Measurements from ENCODE around the gene RAD21L1. TPM values are rescaled to one million over a fixed set of nuclear protein-coding genes. Genes with fewer than 3 reads are reported as not detected.
"Not testable (repeated sequence)": the region's sequence is repeated elsewhere in the genome, so short reads cannot be mapped to it uniquely, and the experiment has no call there.

The RAD21L1 gene
- total and polyA plus RNA-seq, 10 donors: not detected

DNA sequence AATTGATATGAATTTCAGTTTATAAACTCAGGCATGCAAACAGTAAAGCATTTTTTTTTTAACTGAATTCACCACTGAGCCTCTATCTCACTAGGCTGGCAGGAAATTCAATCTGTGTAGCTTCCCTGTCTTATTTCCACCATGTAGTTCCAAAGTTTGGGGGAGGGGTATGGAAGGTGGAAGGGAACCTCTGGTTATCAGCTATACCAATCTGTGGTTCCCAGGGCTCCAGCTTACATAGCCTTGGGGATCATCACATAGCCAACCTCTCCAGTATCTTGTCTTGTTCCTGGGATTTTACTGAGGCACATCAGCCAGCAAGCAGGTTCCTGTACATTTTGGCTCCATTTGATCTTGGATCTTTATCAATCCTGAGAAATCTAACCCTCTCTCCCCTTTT lies 15.6 kb downstream of the RAD21L1 start:
- Histone ChIP-seq H3K4me1 (no peaks in the 10 kb centered on the region), H3K27ac (no peak overlapping the region), H3K9me3 (no peaks in the 10 kb centered on the region), H3K4me3 (no peak overlapping the region), H3K36me3 (no peaks in the 10 kb centered on the region), H3K27me3 (replicated peaks in 1 of 7) (peaks cover 0 to 31% (median 0%) of the 10 kb centered on the region in 7 donors)
- TF ChIP-seq POLR2A (IDR thresholded peaks at IDR 0.05) (no peak), POLR2AphosphoS5 (IDR thresholded peaks at IDR 0.05) (no peak)
- TF ChIP-seq, protein P1, sequence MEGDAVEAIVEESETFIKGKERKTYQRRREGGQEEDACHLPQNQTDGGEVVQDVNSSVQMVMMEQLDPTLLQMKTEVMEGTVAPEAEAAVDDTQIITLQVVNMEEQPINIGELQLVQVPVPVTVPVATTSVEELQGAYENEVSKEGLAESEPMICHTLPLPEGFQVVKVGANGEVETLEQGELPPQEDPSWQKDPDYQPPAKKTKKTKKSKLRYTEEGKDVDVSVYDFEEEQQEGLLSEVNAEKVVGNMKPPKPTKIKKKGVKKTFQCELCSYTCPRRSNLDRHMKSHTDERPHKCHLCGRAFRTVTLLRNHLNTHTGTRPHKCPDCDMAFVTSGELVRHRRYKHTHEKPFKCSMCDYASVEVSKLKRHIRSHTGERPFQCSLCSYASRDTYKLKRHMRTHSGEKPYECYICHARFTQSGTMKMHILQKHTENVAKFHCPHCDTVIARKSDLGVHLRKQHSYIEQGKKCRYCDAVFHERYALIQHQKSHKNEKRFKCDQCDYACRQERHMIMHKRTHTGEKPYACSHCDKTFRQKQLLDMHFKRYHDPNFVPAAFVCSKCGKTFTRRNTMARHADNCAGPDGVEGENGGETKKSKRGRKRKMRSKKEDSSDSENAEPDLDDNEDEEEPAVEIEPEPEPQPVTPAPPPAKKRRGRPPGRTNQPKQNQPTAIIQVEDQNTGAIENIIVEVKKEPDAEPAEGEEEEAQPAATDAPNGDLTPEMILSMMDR (IDR thresholded peaks at IDR 0.05 in 8 of 11, conservative IDR thresholded peaks at IDR 0.05 in 3 of 11): no peak
- DNase-seq: no peak
- intact Hi-C loops (cut with DNase I; ENCODE audit: low total_unique reads): no loop called here

DNA sequence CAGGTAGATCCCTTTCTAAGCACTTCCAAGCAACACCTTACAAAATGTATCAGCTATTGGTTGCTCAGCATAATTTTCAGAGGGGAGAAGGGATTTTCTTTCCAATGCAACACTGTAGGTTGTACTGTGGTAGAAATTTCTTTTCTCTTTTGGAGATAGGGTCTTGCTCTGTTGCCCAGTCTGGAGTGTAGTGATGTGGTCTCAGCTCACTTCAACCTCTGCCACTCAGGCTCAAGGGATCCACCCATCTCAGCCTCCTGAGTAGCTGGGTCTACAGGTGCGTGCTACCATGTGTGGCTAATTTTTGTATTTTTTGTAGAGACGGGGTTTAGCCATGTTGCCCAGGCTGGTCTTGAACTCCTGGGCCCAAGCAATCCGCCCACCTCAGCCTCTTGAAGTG lies 16.3 kb downstream of the RAD21L1 start:
- Histone ChIP-seq H3K36me3 (no peaks in the 10 kb centered on the region), H3K4me1 (no peaks in the 10 kb centered on the region), H3K27me3 (replicated peaks in 1 of 7) (peaks cover 0 to 31% (median 0%) of the 10 kb centered on the region in 7 donors), H3K27ac (no peak overlapping the region), H3K4me3 (no peak overlapping the region), H3K9me3 (no peaks in the 10 kb centered on the region)
- no peak for TF ChIP-seq POLR2AphosphoS5 (IDR thresholded peaks at IDR 0.05)
- TF ChIP-seq, protein P1 (IDR thresholded peaks at IDR 0.05 in 8 of 11, conservative IDR thresholded peaks at IDR 0.05 in 3 of 11): no peak
- TF ChIP-seq POLR2A (IDR thresholded peaks at IDR 0.05): no peak
- no peak for DNase-seq
- WGBS, 5 donors: 59 to 79% (median 66%) methylated on average over 3 of the region's 3 CpGs
- intact Hi-C loops (cut with DNase I; ENCODE audit: low total_unique reads): no loop called here

DNA sequence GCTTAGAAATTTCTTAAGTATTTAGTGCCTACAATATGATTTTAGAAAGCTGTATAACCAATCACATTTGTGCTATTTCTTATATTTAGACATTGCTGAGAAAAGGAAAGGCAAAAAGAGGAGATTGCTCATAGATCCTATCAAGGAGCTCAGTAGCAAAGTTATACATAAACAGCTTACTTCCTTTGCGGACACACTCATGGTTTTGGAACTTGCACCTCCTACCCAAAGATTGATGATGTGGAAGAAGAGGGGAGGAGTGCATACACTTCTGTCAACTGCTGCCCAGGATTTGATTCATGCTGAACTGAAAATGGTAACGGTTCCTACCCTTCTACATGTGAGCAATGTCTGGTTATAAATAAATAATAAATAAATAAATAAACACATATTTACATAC lies 16.7 kb downstream of the RAD21L1 start:
- H3K27ac ChIP-seq: no peak overlapping the region
- intact Hi-C loops (cut with DNase I; ENCODE audit: low total_unique reads): no loop called here
- H3K4me1 ChIP-seq: no peaks in the 10 kb centered on the region
- 12 to 34% (median 25%) methylated on average over 2 of the region's 2 CpGs for WGBS, 5 donors
- H3K9me3 ChIP-seq: no peaks in the 10 kb centered on the region
- DNase-seq: no peak
- no peaks in the 10 kb centered on the region for H3K36me3 ChIP-seq
- H3K27me3 ChIP-seq (replicated peaks in 1 of 7): peaks cover 0 to 31% (median 0%) of the 10 kb centered on the region in 7 donors
- no peak overlapping the region for H3K4me3 ChIP-seq
- no peak for TF ChIP-seq POLR2AphosphoS5 (IDR thresholded peaks at IDR 0.05)

DNA sequence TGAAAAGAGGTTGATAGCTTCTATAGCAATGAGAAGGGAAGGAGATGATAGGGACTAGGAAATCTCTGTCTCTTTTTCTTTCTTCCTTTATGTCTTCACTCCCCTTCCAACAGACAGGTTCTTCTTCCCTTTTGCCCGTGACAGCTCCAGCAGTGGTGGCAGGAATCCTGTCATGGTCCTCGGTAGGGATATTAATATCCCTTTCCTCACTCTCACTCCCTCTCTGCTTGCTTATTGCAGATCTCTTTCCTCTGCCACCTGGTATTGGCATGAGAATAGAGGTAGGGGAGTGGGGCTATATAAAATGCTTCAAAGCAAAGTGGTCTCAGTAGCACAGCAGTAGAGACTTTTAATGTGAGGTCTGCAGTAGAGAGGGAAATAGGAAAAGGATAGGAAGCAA lies 19.7 kb downstream of the RAD21L1 start:
- intact Hi-C loops (cut with DNase I; ENCODE audit: low total_unique reads): no loop called here
- TF ChIP-seq, protein P1 (IDR thresholded peaks at IDR 0.05 in 8 of 11, conservative IDR thresholded peaks at IDR 0.05 in 3 of 11): no peak
- TF ChIP-seq POLR2AphosphoS5 (IDR thresholded peaks at IDR 0.05) (no peak), POLR2A (IDR thresholded peaks at IDR 0.05) (no peak)
- DNase-seq: no peak
- no peak overlapping the region for H3K27ac ChIP-seq
- 43 to 74% (median 58%) methylated on average over 2 of the region's 2 CpGs for WGBS, 5 donors
- no peaks in the 10 kb centered on the region for H3K4me1 ChIP-seq
- H3K9me3 ChIP-seq: peaks cover 0 to 3% (median 0%) of the 10 kb centered on the region in 8 donors
- no peak overlapping the region for H3K4me3 ChIP-seq
- no peaks in the 10 kb centered on the region for H3K36me3 ChIP-seq
- H3K27me3 ChIP-seq (replicated peaks in 1 of 7): peaks cover 0 to 21% (median 0%) of the 10 kb centered on the region in 7 donors

DNA sequence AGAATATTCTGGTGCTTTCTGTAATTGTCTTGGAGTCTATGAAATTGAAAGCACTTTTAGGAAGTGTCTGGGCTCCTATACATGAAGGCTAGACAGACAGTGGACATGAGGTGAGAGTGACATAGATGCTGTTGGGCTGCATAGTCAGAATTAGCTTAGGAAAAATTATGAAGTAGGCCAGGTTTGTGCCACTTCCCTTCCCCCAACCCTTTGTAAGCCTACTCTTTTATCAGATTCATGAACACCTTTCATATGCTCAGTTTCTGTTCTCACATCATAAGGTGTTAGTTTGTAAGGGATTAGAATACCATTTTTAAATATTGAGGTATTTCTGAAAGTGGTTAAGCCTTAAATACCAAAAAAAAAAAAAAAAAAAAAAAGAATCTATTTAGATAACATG lies 21.8 kb downstream of the RAD21L1 start:
- no peaks in the 10 kb centered on the region for H3K4me1 ChIP-seq
- no peak overlapping the region for H3K4me3 ChIP-seq
- TF ChIP-seq POLR2AphosphoS5 (IDR thresholded peaks at IDR 0.05) (no peak), POLR2A (IDR thresholded peaks at IDR 0.05) (no peak)
- TF ChIP-seq, protein P1 (IDR thresholded peaks at IDR 0.05 in 8 of 11, conservative IDR thresholded peaks at IDR 0.05 in 3 of 11): no peak
- H3K27me3 ChIP-seq (replicated peaks in 1 of 7): peaks cover 0 to 4% (median 0%) of the 10 kb centered on the region in 7 donors
- DNase-seq: no peak
- peaks cover 0 to 4% (median 0%) of the 10 kb centered on the region in 8 donors for H3K9me3 ChIP-seq
- no peaks in the 10 kb centered on the region for H3K36me3 ChIP-seq
- intact Hi-C loops (cut with DNase I; ENCODE audit: low total_unique reads): no loop called here
- H3K27ac ChIP-seq: no peak overlapping the region

DNA sequence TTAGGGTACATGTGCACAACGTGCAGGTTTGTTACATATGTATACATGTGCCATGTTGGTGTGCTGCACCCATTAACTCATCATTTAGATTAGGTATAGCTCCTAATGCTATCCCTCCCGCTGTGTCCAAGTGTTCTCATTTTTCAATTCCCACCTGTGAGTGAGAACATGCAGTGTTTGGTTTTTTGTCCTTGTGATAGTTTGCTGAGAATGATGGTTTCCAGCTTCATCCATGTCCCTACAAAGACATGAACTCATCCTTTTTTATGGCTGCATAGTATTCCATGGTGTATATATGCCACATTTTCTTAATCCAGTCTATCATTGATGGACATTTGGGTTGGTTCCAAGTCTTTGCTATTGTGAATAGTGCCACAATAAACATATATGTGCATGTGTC lies 24.4 kb downstream of the RAD21L1 start:
- H3K36me3 ChIP-seq; H3K4me3 ChIP-seq; H3K9me3 ChIP-seq; DNase-seq; H3K4me1 ChIP-seq; intact Hi-C loops (cut with DNase I; ENCODE audit: low total_unique reads); H3K27ac ChIP-seq: not testable (repeated sequence)
- H3K27me3 ChIP-seq (replicated peaks in 1 of 7): peaks cover 0 to 14% (median 0%) of the 10 kb centered on the region in 7 donors
- WGBS, 5 donors: 87 to 99% (median 91%) methylated on average over 2 of the region's 2 CpGs

All from spleen (tissue), 11 donors.